PC-9 (cell line): ENCODE measurements around the gene NPB. TPM values are rescaled to one million over a fixed set of nuclear protein-coding genes. Genes with fewer than 3 reads are reported as not detected.

Source experiments
- BruUV-seq: library from RNA; stranded (reverse); fragments of 400-500 nt; replicated peaks from 2 replicates; lab custom pipeline; 2021; lab: Mats Ljungman, UMichigan
- CTCF ChIA-PET: fragments of 300-600 bp; sonication (Branson Sonifier 250); formaldehyde crosslinking; loops from one replicate; lab custom pipeline; 2022; ENCODE audit warnings: antibody characterized with exemption; lab: Charles Lee
- POLR2A ChIA-PET: fragments of 300-600 bp; sonication (Branson Sonifier 250); formaldehyde crosslinking; loops from one replicate; lab custom pipeline; 2022; ENCODE audit warnings: antibody characterized with exemption; ENCODE audit not compliant: unreplicated experiment; lab: Charles Lee
- DNase-seq, 2 experiments: peaks; one replicate each; pipeline versions ENCODE4 v3.0.0 to v3.0.0-alpha.2; 2015 to 2022; ENCODE audit warnings: mixed read lengths in 1 of 2
- H2AFZ ChIP-seq: fragments of 200-600 bp; sonication (generic); 2 replicates; pipeline ENCODE4 v1.8.1; 2017; ENCODE audit warnings: antibody characterized with exemption
- H3F3A ChIP-seq: fragments of 200-600 bp; sonication (generic); 2 replicates; pipeline ENCODE4 v1.8.1; 2017; ENCODE audit warnings: antibody characterized with exemption, mild to moderate bottlenecking, low read depth; ENCODE audit not compliant: insufficient read depth
- H3K27ac ChIP-seq: fragments of 200-600 bp; sonication (generic); 2 replicates; pipeline ENCODE4 v1.6.1; 2016; ENCODE audit warnings: mixed run types
- H3K27me3 ChIP-seq: fragments of 200-600 bp; sonication (generic); 2 replicates; pipeline ENCODE4 v1.6.1; 2016; ENCODE audit warnings: low read depth, mixed run types; ENCODE audit not compliant: insufficient read depth
- H3K36me3 ChIP-seq: fragments of 200-600 bp; sonication (generic); 2 replicates; pipeline ENCODE4 v1.6.1; 2016; ENCODE audit warnings: low read depth, mixed run types
- H3K4me1 ChIP-seq: fragments of 200-600 bp; sonication (generic); replicated peaks from 2 replicates; pipeline ENCODE4 v1.6.1; 2016; ENCODE audit warnings: mixed run types; ENCODE audit not compliant: insufficient read depth
- H3K4me2 ChIP-seq: fragments of 200-600 bp; sonication (generic); 2 replicates; pipeline ENCODE4 v1.6.1; 2017; ENCODE audit warnings: mixed run types
- H3K4me3 ChIP-seq: fragments of 200-600 bp; sonication (generic); 2 replicates; pipeline ENCODE4 v1.6.1; 2016; ENCODE audit warnings: mixed run types
- H3K79me2 ChIP-seq: fragments of 200-600 bp; sonication (generic); 2 replicates; pipeline ENCODE4 v1.6.1; 2017; ENCODE audit warnings: low read depth, mixed run types
- H3K9me2 ChIP-seq: fragments of 200-600 bp; sonication (generic); 2 replicates; pipeline ENCODE4 v1.8.1; 2017; ENCODE audit warnings: mild to moderate bottlenecking; ENCODE audit not compliant: insufficient read depth
- H3K9me3 ChIP-seq: fragments of 200-600 bp; sonication (generic); 2 replicates; pipeline ENCODE4 v1.8.1; 2016; ENCODE audit warnings: low read depth; ENCODE audit not compliant: insufficient read depth
- H4K20me1 ChIP-seq: fragments of 200-600 bp; sonication (generic); 2 replicates; pipeline ENCODE4 v1.8.1; 2017; ENCODE audit not compliant: insufficient read depth
- CTCF ChIP-seq: fragments of 200-600 bp; sonication (generic); conservative IDR thresholded peaks from 2 replicates; pipeline ENCODE4 v1.6.1; 2017; ENCODE audit warnings: mixed run types, antibody characterized with exemption, mild to moderate bottlenecking, moderate library complexity
- EZH2 ChIP-seq: fragments of 200-600 bp; sonication (generic); IDR thresholded peaks from 2 replicates; pipeline ENCODE4 v1.8.0; 2017; ENCODE audit warnings: antibody characterized with exemption, low read depth
- intact Hi-C: fragments of 100-400 bp; cut with micrococcal nuclease; formaldehyde crosslinking; loops from one replicate; pipeline ENCODE4 v1.10.0; 2022; ENCODE audit not compliant: unreplicated experiment
- total RNA-seq: library from RNA; stranded (reverse); gene quantifications from 2 replicates; pipeline ENCODE4 v1.2.3, GENCODE V29; 2021

NPB gene
- total RNA-seq, 1 experiment from 2014 or later: 1.1 TPM

- H2AFZ ChIP-seq: no peak overlapping the region
- H3K9me2 ChIP-seq: no peaks in the 10 kb centered on the region
- no TSS peak for BruUV-seq
- no peaks in the 10 kb centered on the region for H3K9me3 ChIP-seq
- no peak overlapping the region for H3K4me3 ChIP-seq
- H3K4me2 ChIP-seq: peak overlapping the region; percentile 63; the same call in 1 of the 2 replicates
- ChIA-PET POLR2A (no interaction called here), CTCF (interaction anchor here (0.6 to 1.3 kb wide), 4 partner anchors 16 to 354 kb away, joined by 3 read pairs; no protein-coding TSS in a partner anchor)
- no peaks in the 10 kb centered on the region; the same call in 1 of the 2 replicates for H3K36me3 ChIP-seq
- peak overlapping the region; percentile 59 for H3K27ac ChIP-seq
- peaks cover 28% of the 10 kb centered on the region for H3K79me2 ChIP-seq
- TF ChIP-seq CTCF (no peak), EZH2 (no peak)
- no peaks in the 10 kb centered on the region for H3K27me3 ChIP-seq
- DNase-seq: peak in 1 of 2 experiments; percentile 27
- H3F3A ChIP-seq: peaks cover 46% of the 10 kb centered on the region
- peaks cover 40% of the 10 kb centered on the region for H3K4me1 ChIP-seq
- intact Hi-C loops: loop anchor here (2.0 kb wide), 3 partner anchors 15 to 109 kb away; partner anchors contain the start of genes CENPX and LRRC45
- peaks cover 4% of the 10 kb centered on the region; the same call in 1 of the 2 replicates for H4K20me1 ChIP-seq
Measured at GRCh38 chr17:81913394-81914102, 11.5 kb downstream of the NPB start.

GRCh38 chr17:81914103-81914850 is 12.2 kb downstream of the NPB start:
- Histone ChIP-seq H4K20me1 (peaks cover 4% of the 10 kb centered on the region; the same call in 1 of the 2 replicates), H2AFZ (no peak overlapping the region), H3K36me3 (no peaks in the 10 kb centered on the region; the same call in 1 of the 2 replicates), H3K27ac (no peak overlapping the region), H3K9me2 (no peaks in the 10 kb centered on the region), H3K27me3 (no peaks in the 10 kb centered on the region), H3K4me2 (no peak overlapping the region), H3K4me1 (peaks cover 47% of the 10 kb centered on the region), H3K79me2 (peaks cover 33% of the 10 kb centered on the region), H3K9me3 (no peaks in the 10 kb centered on the region), H3K4me3 (no peak overlapping the region), H3F3A (peaks cover 52% of the 10 kb centered on the region)
- no peak for DNase-seq
- no TSS peak for BruUV-seq
- intact Hi-C loops: no loop called here
- TF ChIP-seq CTCF (no peak), EZH2 (no peak)
- CTCF ChIA-PET: interaction anchor here (0.6 kb wide), 1 partner anchor 17 kb away, joined by 3 read pairs; no protein-coding TSS in a partner anchor
- POLR2A ChIA-PET: interaction anchor here (0.7 kb wide), 1 partner anchor 946 kb away, joined by 4 read pairs; no protein-coding TSS in a partner anchor

GRCh38 chr17:81915331-81915730 is 13.3 kb downstream of the NPB start:
- Histone ChIP-seq H4K20me1 (peaks cover 4% of the 10 kb centered on the region; the same call in 1 of the 2 replicates), H3K79me2 (peaks cover 43% of the 10 kb centered on the region), H3K4me3 (no peak overlapping the region), H3K36me3 (no peaks in the 10 kb centered on the region; the same call in 1 of the 2 replicates), H3F3A (peaks cover 60% of the 10 kb centered on the region), H3K4me2 (no peak overlapping the region), H3K27ac (no peak overlapping the region), H3K27me3 (no peaks in the 10 kb centered on the region), H3K9me3 (no peaks in the 10 kb centered on the region), H3K9me2 (no peaks in the 10 kb centered on the region), H3K4me1 (peaks cover 48% of the 10 kb centered on the region), H2AFZ (no peak overlapping the region)
- DNase-seq: no peak
- POLR2A ChIA-PET: interaction anchor here (0.7 kb wide), 1 partner anchor 945 kb away, joined by 4 read pairs; no protein-coding TSS in a partner anchor
- no peak for TF ChIP-seq EZH2
- no peak for TF ChIP-seq CTCF
- CTCF ChIA-PET: interaction anchor here (0.5 to 0.6 kb wide), 2 partner anchors 15 to 76 kb away, joined by 3 read pairs; no protein-coding TSS in a partner anchor
- intact Hi-C loops: no loop called here
- BruUV-seq: no TSS peak
